Heart left ventricle (tissue), 13 donors: Measurements from ENCODE around the gene PIK3AP1.

Source experiments
- CTCF ChIP-seq, 12 donors: fragments of 200-600 bp; sonication (generic) in 4 of 12; IDR thresholded peaks; one replicate each; pipeline versions ENCODE4 v1.5.0 to v1.8.0; 2018 to 2022; ENCODE audit warnings: antibody characterized with exemption in 12 of 12, mild to moderate bottlenecking in 5 of 12
- POLR2A ChIP-seq, 2 donors: fragments of 450-650 bp; IDR thresholded peaks; one replicate each; pipeline ENCODE4 v1.6.1; 2017; ENCODE audit warnings: antibody characterized with exemption in 2 of 2, mild to moderate bottlenecking in 2 of 2, moderate library complexity in 2 of 2
- donor health status: ischemic (EF 13 %, LVEDD 7.1; RV severe dilation, severe dysfunction).
- donor health status: DM: no; HTN: yes; CAD: no.
- donor health status: DM: no; HTN: no; CAD: no.
- donor health status: ischemic (EF 25% LVEDD 6.9; RV normal size, moderate dysfunction).
- donor health status: ischemic (EF 25% LVEDD 5.7; RV mildly dilated, moderate dysfunction).
- donor health status: ischemic (EF 35%, LVEDD 5.7; RV mildly dilated, moderate dysfunction).
- donor health status: nonischemic (EF 11% LVEDD 7.7; RV severe dilation, severe dysfunction).
- donor health status: DM: yes; HTN: yes; CAD: no.
- donor health status: PGD.
- donor health status: ischemic (EF 29% LVEDD 5.4; RV normal size, mild dysfunction).
- donor health status: nonischemic (EF 23%, LVEDD 6.1; RV moderate dilation, normal function).

DNA sequence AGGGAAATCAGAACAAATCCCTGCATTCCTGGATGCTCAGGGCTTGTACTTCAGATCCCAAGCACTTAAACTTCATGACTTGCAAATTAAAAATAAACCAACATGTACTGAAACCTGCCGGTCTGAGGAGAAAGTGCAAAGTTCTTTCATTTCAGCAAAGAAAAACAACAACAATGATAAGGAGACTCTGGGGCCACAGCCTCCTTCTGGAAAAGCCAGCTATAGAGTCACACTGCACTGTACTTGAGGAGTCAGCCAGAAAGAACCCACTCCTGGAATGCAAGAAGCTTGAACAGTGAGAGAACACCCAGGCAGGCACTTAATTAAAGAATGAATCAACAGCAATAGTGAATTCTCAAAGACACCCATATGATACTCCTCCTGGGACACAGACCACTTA lies 83.8 kb downstream of the PIK3AP1 start:
- no peak for TF ChIP-seq CTCF (IDR thresholded peaks at IDR 0.05)
- no peak for TF ChIP-seq POLR2A (IDR thresholded peaks at IDR 0.05)
